ENCODE results near the gene RTL10. TPM values are rescaled to one million over a fixed set of nuclear protein-coding genes. Genes with fewer than 3 reads are reported as not detected.
A peak's percentile ranks its signal among the peaks of the same experiment; 100 is the strongest.

Gene RTL10
- total and polyA plus RNA-seq, 8 donors, result 18.4 to 34.7 (median 28.0) TPM

GRCh38 chr22:19867617-19868016, 12.9 kb upstream of the RTL10 start:
- no peaks in the 10 kb centered on the region for H3K36me3 ChIP-seq
- no peaks in the 10 kb centered on the region for H3K9me3 ChIP-seq
- no peak for ATAC-seq
- H3K4me3 ChIP-seq, result no peak overlapping the region
- no peaks in the 10 kb centered on the region for H3K27me3 ChIP-seq
- TF ChIP-seq CTCF (IDR thresholded peaks at IDR 0.05), result no peak
- peak in 1 of 4 donors; percentile 31 for DNase-seq
- intact Hi-C loops (cut with DNase I), result no loop called here
- H3K4me1 ChIP-seq, result no peaks in the 10 kb centered on the region
- no peak overlapping the region for H3K27ac ChIP-seq

- Histone ChIP-seq H3K4me3 (no peak overlapping the region), H3K27me3 (no peaks in the 10 kb centered on the region), H3K4me1 (no peaks in the 10 kb centered on the region), H3K27ac (no peak overlapping the region), H3K9me3 (no peaks in the 10 kb centered on the region), H3K36me3 (no peaks in the 10 kb centered on the region)
- no peak for TF ChIP-seq CTCF (IDR thresholded peaks at IDR 0.05)
- intact Hi-C loops (cut with DNase I), result no loop called here
- no peak for ATAC-seq
- DNase-seq, result no peak
Measured at GRCh38 chr22:19866665-19867009, 12.0 kb upstream of the RTL10 start.

GRCh38 chr22:19865141-19865829, 10.6 kb upstream of the RTL10 start:
- no peak for ATAC-seq
- Histone ChIP-seq H3K36me3 (no peaks in the 10 kb centered on the region), H3K27me3 (no peaks in the 10 kb centered on the region), H3K27ac (no peak overlapping the region), H3K4me1 (no peaks in the 10 kb centered on the region), H3K9me3 (no peaks in the 10 kb centered on the region), H3K4me3 (no peak overlapping the region)
- TF ChIP-seq CTCF (IDR thresholded peaks at IDR 0.05), result no peak
- intact Hi-C loops (cut with DNase I), result no loop called here
- no peak for DNase-seq

GRCh38 chr22:19864538-19865106, 9.9 kb upstream of the RTL10 start:
- no peaks in the 10 kb centered on the region for H3K36me3 ChIP-seq
- intact Hi-C loops (cut with DNase I), result no loop called here
- no peaks in the 10 kb centered on the region for H3K9me3 ChIP-seq
- no peaks in the 10 kb centered on the region for H3K27me3 ChIP-seq
- DNase-seq (no peak), ATAC-seq (no peak)
- TF ChIP-seq CTCF (IDR thresholded peaks at IDR 0.05), result no peak
- no peak overlapping the region for H3K4me3 ChIP-seq
- H3K27ac ChIP-seq, result no peak overlapping the region
- H3K4me1 ChIP-seq, result no peaks in the 10 kb centered on the region

GRCh38 chr22:19863571-19863970, 8.9 kb upstream of the RTL10 start:
- Histone ChIP-seq H3K36me3 (no peaks in the 10 kb centered on the region), H3K27me3 (no peaks in the 10 kb centered on the region), H3K4me3 (no peak overlapping the region), H3K9me3 (no peaks in the 10 kb centered on the region), H3K4me1 (no peaks in the 10 kb centered on the region), H3K27ac (no peak overlapping the region)
- DNase-seq (no peak), ATAC-seq (no peak)
- TF ChIP-seq CTCF (IDR thresholded peaks at IDR 0.05), result no peak
- intact Hi-C loops (cut with DNase I), result no loop called here

Measured in left lung (tissue), 10 donors.